ENCODE measurements around the gene GNG12.

The GNG12 gene

GRCh38 chr1:67844988-67845387 lies 11.7 kb upstream of the GNG12 start:
- in situ Hi-C loops (cut with MboI; ENCODE audit: low sequenced_read_pairs, unreplicated experiment): no loop called here

GRCh38 chr1:67843746-67844145 lies 10.5 kb upstream of the GNG12 start:
- no peak for TF ChIP-seq CTCF (IDR thresholded peaks at IDR 0.05; ENCODE audit: borderline replicate concordance, control extremely low read depth, extremely low read depth, insufficient read depth, missing control alignments)
- in situ Hi-C loops (cut with MboI; ENCODE audit: low sequenced_read_pairs, unreplicated experiment): no loop called here
- no peak for DNase-seq (ENCODE audit: low spot score)

More at GRCh38 chr1:67844988-67845387, 11.7 kb upstream of the GNG12 start:
- no peak for TF ChIP-seq CTCF (IDR thresholded peaks at IDR 0.05; ENCODE audit: borderline replicate concordance, control extremely low read depth, extremely low read depth, insufficient read depth, missing control alignments)
- no peak for DNase-seq (ENCODE audit: low spot score)

- in situ Hi-C loops (cut with MboI; ENCODE audit: low sequenced_read_pairs, unreplicated experiment): no loop called here
- no peak for DNase-seq (ENCODE audit: low spot score)
- TF ChIP-seq CTCF (IDR thresholded peaks at IDR 0.05; ENCODE audit: borderline replicate concordance, control extremely low read depth, extremely low read depth, insufficient read depth, missing control alignments): no peak
These were observed 10.1 kb upstream of the GNG12 start for GRCh38 chr1:67843331-67843730.

GRCh38 chr1:67840449-67840848 lies 7.2 kb upstream of the GNG12 start:
- no peak for DNase-seq (ENCODE audit: low spot score)
- in situ Hi-C loops (cut with MboI; ENCODE audit: low sequenced_read_pairs, unreplicated experiment): no loop called here
- TF ChIP-seq CTCF (IDR thresholded peaks at IDR 0.05; ENCODE audit: borderline replicate concordance, control extremely low read depth, extremely low read depth, insufficient read depth, missing control alignments): no peak

- DNase-seq (ENCODE audit: low spot score): no peak
- in situ Hi-C loops (cut with MboI; ENCODE audit: low sequenced_read_pairs, unreplicated experiment): no loop called here
- TF ChIP-seq CTCF (IDR thresholded peaks at IDR 0.05; ENCODE audit: borderline replicate concordance, control extremely low read depth, extremely low read depth, insufficient read depth, missing control alignments): no peak
These were observed 6.6 kb upstream of the GNG12 start for GRCh38 chr1:67839826-67840225.

GRCh38 chr1:67838180-67838910 lies 5.1 kb upstream of the GNG12 start:
- no peak for TF ChIP-seq CTCF (IDR thresholded peaks at IDR 0.05; ENCODE audit: borderline replicate concordance, control extremely low read depth, extremely low read depth, insufficient read depth, missing control alignments)
- DNase-seq (ENCODE audit: low spot score): no peak
- in situ Hi-C loops (cut with MboI; ENCODE audit: low sequenced_read_pairs, unreplicated experiment): no loop called here
